Measurements from ENCODE around the gene SMAD1. TPM values are rescaled to one million over a fixed set of nuclear protein-coding genes. Genes with fewer than 3 reads are reported as not detected.

SMAD1 gene
- total and polyA plus RNA-seq, 12 donors: 1.4 to 23.8 (median 14.2) TPM

GRCh38 chr4:145436796-145437195, 44.9 kb upstream of the SMAD1 start:
- Histone ChIP-seq H3K27ac (no peak overlapping the region), H3K27me3 (peaks cover 4% of the 10 kb centered on the region), H3K9me3 (replicated peaks in 1 of 3) (no peaks in the 10 kb centered on the region), H3K4me3 (no peak overlapping the region), H3K4me1 (replicated peaks in 1 of 2) (no peaks in the 10 kb centered on the region), H3K36me3 (replicated peaks in 1 of 2) (no peaks in the 10 kb centered on the region)
- no peak for DNase-seq
- TF ChIP-seq CTCF (IDR thresholded peaks at IDR 0.05) (no peak), POLR2A (IDR thresholded peaks at IDR 0.05) (no peak)
- intact Hi-C loops (cut with DNase I): no loop called here
- 18 to 43% (median 33%) methylated on average over 2 of the region's 2 CpGs for WGBS, 4 donors

GRCh38 chr4:145437466-145437865, 44.2 kb upstream of the SMAD1 start:
- intact Hi-C loops (cut with DNase I): no loop called here
- H3K9me3 ChIP-seq (replicated peaks in 1 of 3): no peaks in the 10 kb centered on the region
- no peaks in the 10 kb centered on the region for H3K4me1 ChIP-seq (replicated peaks in 1 of 2)
- DNase-seq: no peak
- peaks cover 4% of the 10 kb centered on the region for H3K27me3 ChIP-seq
- no peaks in the 10 kb centered on the region for H3K36me3 ChIP-seq (replicated peaks in 1 of 2)
- H3K4me3 ChIP-seq: no peak overlapping the region
- H3K27ac ChIP-seq: no peak overlapping the region
- TF ChIP-seq CTCF (IDR thresholded peaks at IDR 0.05): no peak
- TF ChIP-seq POLR2A (IDR thresholded peaks at IDR 0.05): no peak
- 66 to 86% (median 80%) methylated on average over 2 of the region's 2 CpGs for WGBS, 4 donors

- TF ChIP-seq POLR2A (IDR thresholded peaks at IDR 0.05): no peak
- no peak for TF ChIP-seq CTCF (IDR thresholded peaks at IDR 0.05)
- DNase-seq: no peak
- 67 to 74% (median 70%) methylated on average over 4 of the region's 4 CpGs for WGBS, 4 donors
- H3K4me1 ChIP-seq (replicated peaks in 1 of 2): no peaks in the 10 kb centered on the region
- H3K27me3 ChIP-seq: peaks cover 4% of the 10 kb centered on the region
- no peaks in the 10 kb centered on the region for H3K36me3 ChIP-seq (replicated peaks in 1 of 2)
- H3K9me3 ChIP-seq (replicated peaks in 1 of 3): no peaks in the 10 kb centered on the region
- H3K27ac ChIP-seq: no peak overlapping the region
- intact Hi-C loops (cut with DNase I): no loop called here
- no peak overlapping the region for H3K4me3 ChIP-seq
These were observed 43.4 kb upstream of the SMAD1 start for GRCh38 chr4:145438298-145438697.

- intact Hi-C loops (cut with DNase I): no loop called here
- Histone ChIP-seq H3K4me1 (replicated peaks in 1 of 2) (no peaks in the 10 kb centered on the region), H3K36me3 (replicated peaks in 1 of 2) (no peaks in the 10 kb centered on the region), H3K27me3 (peaks cover 4% of the 10 kb centered on the region), H3K4me3 (no peak overlapping the region), H3K9me3 (replicated peaks in 1 of 3) (no peaks in the 10 kb centered on the region), H3K27ac (no peak overlapping the region)
- DNase-seq: no peak
- WGBS, 4 donors: 73 to 83% (median 78%) methylated on average over 5 of the region's 5 CpGs
- TF ChIP-seq POLR2A (IDR thresholded peaks at IDR 0.05) (no peak), CTCF (IDR thresholded peaks at IDR 0.05) (no peak)
These were observed 41.2 kb upstream of the SMAD1 start for GRCh38 chr4:145440292-145441007.
